SK-N-DZ (cell line): ENCODE results near the gene MATCAP1. TPM values are rescaled to one million over a fixed set of nuclear protein-coding genes. Genes with fewer than 3 reads are reported as not detected.

Experiments
- DNase-seq: peaks from one replicate; pipeline ENCODE4 v3.0.0-alpha.2; 2015; ENCODE audit warnings: low spot score
- polyA plus RNA-seq, 2 experiments: library from polyadenylated mRNA; depleted of rRNA; stranded (reverse); fragments of >200 nt; gene quantifications; 2 replicates each; pipeline ENCODE4 v1.2.3, GENCODE V29; 2014

MATCAP1 gene
- 63.5 and 79.1 TPM in 2 replicates for polyA plus RNA-seq (2014; cell fraction: cytosol; rRNA removed)
- 425 and 497 TPM in 2 replicates for polyA plus RNA-seq (2014; cell fraction: nucleus; rRNA removed)

GRCh38 chr16:67183627-67184452 is at the start of gene MATCAP1:
Gene MATCAP1 (minus strand): TSS chr16:67183963. CDS start chr16:67180610, 3,353 bp downstream.
- DNase-seq = peak; percentile 99

GRCh38 chr16:67230809-67231660 is 47.3 kb upstream of the MATCAP1 start:
- no peak for DNase-seq

GRCh38 chr16:67229906-67230808 is 46.4 kb upstream of the MATCAP1 start:
- no peak for DNase-seq

GRCh38 chr16:67228905-67229304 is 45.1 kb upstream of the MATCAP1 start:
- no peak for DNase-seq

- DNase-seq = no peak
Measured at GRCh38 chr16:67228034-67228785, 44.4 kb upstream of the MATCAP1 start.

GRCh38 chr16:67227567-67227921 is 43.8 kb upstream of the MATCAP1 start:
- DNase-seq = no peak

- peak; percentile 99 for DNase-seq
Measured at GRCh38 chr16:67226804-67227566, 43.2 kb upstream of the MATCAP1 start, which contains the start of gene TMEM208. Gene TMEM208 (plus strand): TSS chr16:67227130. CDS start chr16:67227219, 89 bp downstream.

GRCh38 chr16:67226295-67226803 is 42.6 kb upstream of the MATCAP1 start:
- no peak for DNase-seq

GRCh38 chr16:67223992-67224391 is 40.2 kb upstream of the MATCAP1 start:
- DNase-seq = no peak

GRCh38 chr16:67216612-67217490 is 33.1 kb upstream of the MATCAP1 start:
- DNase-seq = no peak

GRCh38 chr16:67215706-67216105 is 31.9 kb upstream of the MATCAP1 start:
- no peak for DNase-seq

- DNase-seq = no peak
Measured at GRCh38 chr16:67213197-67214019, 29.6 kb upstream of the MATCAP1 start.

GRCh38 chr16:67212766-67213165 is 29.0 kb upstream of the MATCAP1 start:
- no peak for DNase-seq

GRCh38 chr16:67211674-67212073 is 27.9 kb upstream of the MATCAP1 start:
- no peak for DNase-seq

GRCh38 chr16:67210069-67210937 is 26.5 kb upstream of the MATCAP1 start:
- peak; percentile 71 for DNase-seq

GRCh38 chr16:67209565-67209964 is 25.8 kb upstream of the MATCAP1 start:
- DNase-seq = no peak
